ENCODE results near the gene CAMK2G.
A peak's percentile ranks its signal among the peaks of the same experiment; 100 is the strongest.

Gene CAMK2G

DNA sequence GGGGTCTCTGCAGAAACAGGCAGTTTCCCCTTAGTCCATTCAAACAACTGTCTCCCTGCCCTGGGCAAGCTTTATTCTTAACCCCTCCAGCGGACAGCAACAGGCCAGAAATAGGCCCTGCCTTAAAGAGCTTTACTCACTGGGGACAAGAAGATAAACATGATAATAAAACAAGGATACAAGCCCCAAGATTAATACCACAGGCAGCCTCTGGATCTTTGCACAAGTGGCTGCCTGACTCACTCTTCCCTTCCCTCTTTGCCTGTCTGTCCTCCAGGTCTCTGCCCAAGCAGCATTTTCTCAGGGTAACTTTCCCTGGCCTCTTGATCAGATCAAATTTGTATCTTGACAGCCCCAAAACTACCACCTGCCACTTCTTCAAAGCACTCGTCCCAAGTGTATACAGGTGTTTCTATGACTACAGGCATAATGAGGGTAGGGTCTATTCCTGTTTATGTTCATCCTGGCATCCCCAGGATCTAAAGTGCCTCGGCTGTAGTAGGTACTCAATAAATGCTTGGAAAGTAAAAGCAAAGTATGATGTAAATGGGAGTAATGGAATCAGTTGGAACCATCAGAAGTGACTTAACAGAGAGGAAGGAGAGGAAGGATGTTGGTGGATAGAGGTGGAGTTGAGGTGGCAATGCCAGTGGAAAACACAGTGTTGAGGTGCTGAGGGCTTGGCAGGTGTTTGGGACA is 7.0 kb upstream of the CAMK2G start:
- no peak overlapping the region for H3K27ac ChIP-seq (ENCODE audit: low read depth, low read length, poor library complexity, severe bottlenecking)
- H3K27me3 ChIP-seq (ENCODE audit: insufficient read depth, low read length), result no peaks in the 10 kb centered on the region
- H3K9me2 ChIP-seq (ENCODE audit: low read depth, low read length), result no peaks in the 10 kb centered on the region
- no peaks in the 10 kb centered on the region for H4K20me1 ChIP-seq (ENCODE audit: insufficient read depth, low read length)
- no peaks in the 10 kb centered on the region for H3K9me3 ChIP-seq (ENCODE audit: low read length)
- no peaks in the 10 kb centered on the region for H3K36me3 ChIP-seq (ENCODE audit: insufficient read depth, low read length)
- H2AFZ ChIP-seq (ENCODE audit: low read length), result no peak overlapping the region
- no peak for TF ChIP-seq EZH2 (IDR thresholded peaks at IDR 0.05; ENCODE audit: borderline replicate concordance, low read length)
- TF ChIP-seq, protein P1, sequence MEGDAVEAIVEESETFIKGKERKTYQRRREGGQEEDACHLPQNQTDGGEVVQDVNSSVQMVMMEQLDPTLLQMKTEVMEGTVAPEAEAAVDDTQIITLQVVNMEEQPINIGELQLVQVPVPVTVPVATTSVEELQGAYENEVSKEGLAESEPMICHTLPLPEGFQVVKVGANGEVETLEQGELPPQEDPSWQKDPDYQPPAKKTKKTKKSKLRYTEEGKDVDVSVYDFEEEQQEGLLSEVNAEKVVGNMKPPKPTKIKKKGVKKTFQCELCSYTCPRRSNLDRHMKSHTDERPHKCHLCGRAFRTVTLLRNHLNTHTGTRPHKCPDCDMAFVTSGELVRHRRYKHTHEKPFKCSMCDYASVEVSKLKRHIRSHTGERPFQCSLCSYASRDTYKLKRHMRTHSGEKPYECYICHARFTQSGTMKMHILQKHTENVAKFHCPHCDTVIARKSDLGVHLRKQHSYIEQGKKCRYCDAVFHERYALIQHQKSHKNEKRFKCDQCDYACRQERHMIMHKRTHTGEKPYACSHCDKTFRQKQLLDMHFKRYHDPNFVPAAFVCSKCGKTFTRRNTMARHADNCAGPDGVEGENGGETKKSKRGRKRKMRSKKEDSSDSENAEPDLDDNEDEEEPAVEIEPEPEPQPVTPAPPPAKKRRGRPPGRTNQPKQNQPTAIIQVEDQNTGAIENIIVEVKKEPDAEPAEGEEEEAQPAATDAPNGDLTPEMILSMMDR (IDR thresholded peaks at IDR 0.05; ENCODE audit: low read length), result no peak
- H3F3A ChIP-seq (ENCODE audit: insufficient read depth, low read length), result no peaks in the 10 kb centered on the region
- no peak overlapping the region for H3K9ac ChIP-seq (ENCODE audit: low read length)
- H3K79me2 ChIP-seq (ENCODE audit: insufficient read depth, low read length), result no peaks in the 10 kb centered on the region
- H3K4me1 ChIP-seq (ENCODE audit: insufficient read depth, low read length, severe bottlenecking), result peaks cover 5% of the 10 kb centered on the region
- no peak overlapping the region for H3K4me2 ChIP-seq (ENCODE audit: low read length)
- H3K4me3 ChIP-seq (ENCODE audit: low read depth, low read length, poor library complexity, severe bottlenecking), result no peak overlapping the region

- Histone ChIP-seq H2AFZ (ENCODE audit: low read length) (peak overlapping the region; percentile 18; the same call in 1 of the 2 replicates), H3K4me3 (ENCODE audit: low read depth, low read length, poor library complexity, severe bottlenecking) (no peak overlapping the region), H4K20me1 (ENCODE audit: insufficient read depth, low read length) (no peaks in the 10 kb centered on the region), H3K27ac (ENCODE audit: low read depth, low read length, poor library complexity, severe bottlenecking) (no peak overlapping the region), H3K36me3 (ENCODE audit: insufficient read depth, low read length) (no peaks in the 10 kb centered on the region), H3F3A (ENCODE audit: insufficient read depth, low read length) (no peaks in the 10 kb centered on the region), H3K4me1 (ENCODE audit: insufficient read depth, low read length, severe bottlenecking) (peaks cover 14% of the 10 kb centered on the region), H3K27me3 (ENCODE audit: insufficient read depth, low read length) (no peaks in the 10 kb centered on the region), H3K9ac (ENCODE audit: low read length) (no peak overlapping the region), H3K79me2 (ENCODE audit: insufficient read depth, low read length) (no peaks in the 10 kb centered on the region), H3K4me2 (ENCODE audit: low read length) (peak overlapping the region; percentile 15), H3K9me3 (ENCODE audit: low read length) (no peaks in the 10 kb centered on the region), H3K9me2 (ENCODE audit: low read depth, low read length) (no peaks in the 10 kb centered on the region)
- TF ChIP-seq, protein P1 (IDR thresholded peaks at IDR 0.05; ENCODE audit: low read length), result peak; percentile 97
- no peak for TF ChIP-seq EZH2 (IDR thresholded peaks at IDR 0.05; ENCODE audit: borderline replicate concordance, low read length)
Observed at GRCh38 chr10:73879296-73880173, 5.2 kb upstream of the CAMK2G start.

GRCh38 chr10:73878365-73878764 is 4.0 kb upstream of the CAMK2G start:
- Histone ChIP-seq H3K4me3 (ENCODE audit: low read depth, low read length, poor library complexity, severe bottlenecking) (no peak overlapping the region), H3K36me3 (ENCODE audit: insufficient read depth, low read length) (no peaks in the 10 kb centered on the region), H3K79me2 (ENCODE audit: insufficient read depth, low read length) (no peaks in the 10 kb centered on the region), H2AFZ (ENCODE audit: low read length) (no peak overlapping the region), H3K4me2 (ENCODE audit: low read length) (no peak overlapping the region), H3K27ac (ENCODE audit: low read depth, low read length, poor library complexity, severe bottlenecking) (no peak overlapping the region), H3K9me3 (ENCODE audit: low read length) (no peaks in the 10 kb centered on the region), H3K4me1 (ENCODE audit: insufficient read depth, low read length, severe bottlenecking) (peaks cover 15% of the 10 kb centered on the region), H3K27me3 (ENCODE audit: insufficient read depth, low read length) (no peaks in the 10 kb centered on the region), H4K20me1 (ENCODE audit: insufficient read depth, low read length) (no peaks in the 10 kb centered on the region), H3F3A (ENCODE audit: insufficient read depth, low read length) (no peaks in the 10 kb centered on the region), H3K9ac (ENCODE audit: low read length) (no peak overlapping the region), H3K9me2 (ENCODE audit: low read depth, low read length) (no peaks in the 10 kb centered on the region)
- TF ChIP-seq, protein P1 (IDR thresholded peaks at IDR 0.05; ENCODE audit: low read length), result no peak
- TF ChIP-seq EZH2 (IDR thresholded peaks at IDR 0.05; ENCODE audit: borderline replicate concordance, low read length), result no peak
